Peyer's patch (tissue), 4 donors: ENCODE data around the gene NCBP1.
A peak's percentile ranks its signal among the peaks of the same experiment; 100 is the strongest.

ENCODE experiments used
- POLR2A ChIP-seq, 2 donors: fragments of 450-650 bp; IDR thresholded peaks; one replicate each; pipeline ENCODE4 v1.5.1; 2017; ENCODE audit warnings: antibody characterized with exemption in 2 of 2, mild to moderate bottlenecking in 2 of 2, moderate library complexity in 2 of 2
- TF ChIP-seq, protein P1 (sequence below), 6 experiments: fragments of 450-650 bp in 4 of 6; fragments of 200-600 bp in 2 of 6; sonication (generic) in 1 of 6; IDR thresholded peaks; one replicate each; pipeline ENCODE4 v1.5.1; 2017 to 2019; ENCODE audit warnings: antibody characterized with exemption in 6 of 6, mild to moderate bottlenecking in 3 of 6, moderate library complexity in 1 of 6

DNA sequence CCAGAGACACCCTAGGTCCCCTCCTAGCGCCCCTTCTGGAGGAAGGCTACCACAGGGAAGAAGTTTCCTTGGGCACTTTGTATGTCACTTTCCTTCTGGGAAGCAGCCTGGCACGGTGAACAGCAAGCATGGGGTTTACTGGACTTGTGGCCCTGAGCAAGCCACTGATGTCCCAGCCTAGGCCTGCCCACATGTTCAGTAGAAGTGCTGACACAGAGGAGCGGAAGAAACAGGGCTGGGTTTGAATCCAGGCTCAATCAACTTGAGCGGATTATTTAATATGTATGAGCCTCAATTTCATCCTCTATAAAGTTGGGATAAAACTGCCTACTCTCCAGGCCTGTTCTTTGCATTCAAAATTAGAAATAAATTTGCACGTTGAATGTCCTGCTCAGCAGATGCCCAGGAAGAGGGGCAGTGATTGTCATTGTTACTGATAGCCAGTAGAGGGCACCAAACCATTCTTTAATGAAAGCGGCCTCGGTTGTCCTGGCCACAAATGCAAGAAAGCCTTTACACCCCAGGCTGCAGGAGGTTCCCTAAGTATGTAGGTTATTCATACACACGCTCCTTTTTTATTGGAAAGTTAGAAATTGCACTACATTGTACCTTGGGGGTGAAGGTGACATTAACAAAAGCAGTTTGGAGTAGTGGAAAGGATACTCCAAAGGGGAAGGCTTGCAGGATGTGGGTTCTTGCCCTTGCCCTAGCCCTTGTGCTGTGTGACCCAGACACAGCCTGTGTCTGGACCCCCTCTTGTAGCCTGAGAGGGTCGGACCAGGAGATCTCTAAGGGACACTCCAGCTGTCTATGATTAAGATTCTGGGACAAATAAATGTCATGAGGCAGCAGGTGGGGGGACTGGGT lies 77.0 kb downstream of the NCBP1 start:
- TF ChIP-seq, protein P1, sequence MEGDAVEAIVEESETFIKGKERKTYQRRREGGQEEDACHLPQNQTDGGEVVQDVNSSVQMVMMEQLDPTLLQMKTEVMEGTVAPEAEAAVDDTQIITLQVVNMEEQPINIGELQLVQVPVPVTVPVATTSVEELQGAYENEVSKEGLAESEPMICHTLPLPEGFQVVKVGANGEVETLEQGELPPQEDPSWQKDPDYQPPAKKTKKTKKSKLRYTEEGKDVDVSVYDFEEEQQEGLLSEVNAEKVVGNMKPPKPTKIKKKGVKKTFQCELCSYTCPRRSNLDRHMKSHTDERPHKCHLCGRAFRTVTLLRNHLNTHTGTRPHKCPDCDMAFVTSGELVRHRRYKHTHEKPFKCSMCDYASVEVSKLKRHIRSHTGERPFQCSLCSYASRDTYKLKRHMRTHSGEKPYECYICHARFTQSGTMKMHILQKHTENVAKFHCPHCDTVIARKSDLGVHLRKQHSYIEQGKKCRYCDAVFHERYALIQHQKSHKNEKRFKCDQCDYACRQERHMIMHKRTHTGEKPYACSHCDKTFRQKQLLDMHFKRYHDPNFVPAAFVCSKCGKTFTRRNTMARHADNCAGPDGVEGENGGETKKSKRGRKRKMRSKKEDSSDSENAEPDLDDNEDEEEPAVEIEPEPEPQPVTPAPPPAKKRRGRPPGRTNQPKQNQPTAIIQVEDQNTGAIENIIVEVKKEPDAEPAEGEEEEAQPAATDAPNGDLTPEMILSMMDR (IDR thresholded peaks at IDR 0.05), result peak; percentile 72 to 91 (median 83)
- no peak for TF ChIP-seq POLR2A (IDR thresholded peaks at IDR 0.05)
